ENCODE results near the gene F8. TPM values are rescaled to one million over a fixed set of nuclear protein-coding genes. Genes with fewer than 3 reads are reported as not detected.

F8 gene
- total and polyA plus RNA-seq, 2 of the 4 experiments (the other 2 are of a cell fraction) = 1.4 to 1.5 TPM

DNA sequence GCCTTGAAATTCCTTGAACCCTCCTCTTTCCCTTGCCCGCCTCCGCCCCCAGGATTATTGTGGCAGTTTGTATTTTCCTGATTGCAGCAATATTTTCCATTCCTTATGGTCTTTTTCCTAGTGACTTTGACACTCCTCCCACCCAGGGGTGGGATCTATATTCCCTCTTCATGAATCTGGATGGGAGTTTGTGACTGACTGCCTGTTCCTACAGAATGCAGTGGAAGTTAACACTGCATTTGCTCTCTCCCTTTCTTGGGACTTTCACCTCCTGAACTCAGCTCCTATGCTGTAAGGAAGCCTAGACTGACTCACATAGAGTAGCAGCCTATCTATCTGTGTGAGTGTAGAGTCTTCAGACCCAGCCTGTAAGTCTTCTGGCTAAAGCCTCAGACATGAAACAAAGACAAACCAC, 6.4 kb upstream of the F8 start:
- Histone ChIP-seq H3K4ac (ENCODE audit: low read depth, low read length) (no peak overlapping the region), H3K27ac (ENCODE audit: insufficient read depth, low read length) (no peak overlapping the region), H3K14ac (replicated peaks; ENCODE audit: low read depth, low read length) (no peak overlapping the region), H3K36me3 (ENCODE audit: control insufficient read depth, insufficient read depth, low read length) (no peaks in the 10 kb centered on the region), H3K9ac (ENCODE audit: low read depth, low read length) (no peak overlapping the region; the same call in 1 of the 2 replicates), H2BK20ac (ENCODE audit: low read depth, low read length) (no peak overlapping the region), H4K20me1 (ENCODE audit: insufficient read depth, low read length) (no peaks in the 10 kb centered on the region), H4K91ac (ENCODE audit: insufficient read depth, low read depth, low read length) (no peak overlapping the region), H4K5ac (ENCODE audit: low read depth, low read length) (no peak overlapping the region; the same call in 1 of the 2 replicates), H3K23ac (ENCODE audit: low read depth, low read length) (no peak overlapping the region), H3K4me3 (ENCODE audit: insufficient read depth, low read depth, low read length) (no peak overlapping the region), H3K56ac (ENCODE audit: extremely low read depth, insufficient read depth, low read length) (no peak overlapping the region), H4K8ac (ENCODE audit: low read depth in 2 of 2, low read length in 2 of 2) (no peak overlapping the region), H3K9me3 (ENCODE audit: control insufficient read depth, insufficient read depth, low read length) (no peaks in the 10 kb centered on the region), H3K9me1 (ENCODE audit: insufficient read depth, low read length) (no peaks in the 10 kb centered on the region), H2BK15ac (ENCODE audit: low read depth, low read length) (no peak overlapping the region), H3K18ac (ENCODE audit: low read depth, low read length) (no peak overlapping the region), H2AFZ (replicated peaks; ENCODE audit: low read length, poor library complexity) (no peak overlapping the region), H2BK120ac (ENCODE audit: low read depth, low read length) (no peak overlapping the region), H3K27me3 (ENCODE audit: control insufficient read depth, insufficient read depth, low read length) (no peaks in the 10 kb centered on the region), H2AK5ac (ENCODE audit: low read depth, low read length) (no peak overlapping the region), H2BK5ac (ENCODE audit: low read depth, low read length, poor library complexity, severe bottlenecking) (no peak overlapping the region), H3K79me1 (ENCODE audit: low read depth in 1 of 2, low read length in 2 of 2) (peaks cover 0 to 7% of the 10 kb centered on the region in 2 experiments; a peak in 2 of 4 replicates), H3K4me2 (ENCODE audit: low read depth, low read length) (peak overlapping the region; percentile 58), H2AK9ac (replicated peaks; ENCODE audit: low read depth, low read length, poor library complexity) (peak overlapping the region; percentile 31), H3K4me1 (ENCODE audit: control insufficient read depth, insufficient read depth, low read length) (no peaks in the 10 kb centered on the region)
- CTCF ChIA-PET = interaction anchor here (1.5 kb wide), 1 partner anchor 20 kb away, joined by 5 read pairs; no protein-coding TSS in a partner anchor
- no peak for TF ChIP-seq POLR2A (IDR thresholded peaks at IDR 0.05; ENCODE audit: low read depth, low read length)
- TF ChIP-seq, protein P1, sequence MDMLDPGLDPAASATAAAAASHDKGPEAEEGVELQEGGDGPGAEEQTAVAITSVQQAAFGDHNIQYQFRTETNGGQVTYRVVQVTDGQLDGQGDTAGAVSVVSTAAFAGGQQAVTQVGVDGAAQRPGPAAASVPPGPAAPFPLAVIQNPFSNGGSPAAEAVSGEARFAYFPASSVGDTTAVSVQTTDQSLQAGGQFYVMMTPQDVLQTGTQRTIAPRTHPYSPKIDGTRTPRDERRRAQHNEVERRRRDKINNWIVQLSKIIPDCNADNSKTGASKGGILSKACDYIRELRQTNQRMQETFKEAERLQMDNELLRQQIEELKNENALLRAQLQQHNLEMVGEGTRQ (IDR thresholded peaks at IDR 0.05; ENCODE audit: low read depth, low read length) = no peak
- no TSS peak for BruUV-seq (replicated peaks)
- intact Hi-C loops (cut with micrococcal nuclease) (no loop called here), dilution Hi-C loops (cut with HindIII; ENCODE audit: low sequenced_read_pairs, unreplicated experiment) (no loop called here), in situ Hi-C loops (cut with MboI; ENCODE audit: low sequenced_read_pairs) (no loop called here)
- POLR2A ChIA-PET (ENCODE audit: unreplicated experiment) = no interaction called here
- peak; percentile 39 for DNase-seq
- no CpG with 5 or more reads among the region's 2 CpGs for WGBS, 2 experiments (ENCODE audit: extremely low coverage in 2 of 2, insufficient read length in 1 of 2)
- ATAC-seq (ENCODE audit: low read depth) = no peak
